GM18499 (cell line): Measurements from ENCODE around the gene ATP11A.
"Not testable (repeated sequence)": the region's sequence is repeated elsewhere in the genome, so short reads cannot be mapped to it uniquely, and the experiment has no call there.

ENCODE experiments used
- ATAC-seq: cut with Tn5 transposase; IDR thresholded peaks from one replicate; pipeline ENCODE4 v1.9.1; 2021; ENCODE audit warnings: moderate number of reproducible peaks; ENCODE audit not compliant: insufficient read depth, unreplicated experiment

The ATP11A gene

GRCh38 chr13:112845511-112846144, 155.8 kb downstream of the ATP11A start:
- ATAC-seq = no peak

- no peak for ATAC-seq
Observed at GRCh38 chr13:112846411-112847115, 156.7 kb downstream of the ATP11A start.

DNA sequence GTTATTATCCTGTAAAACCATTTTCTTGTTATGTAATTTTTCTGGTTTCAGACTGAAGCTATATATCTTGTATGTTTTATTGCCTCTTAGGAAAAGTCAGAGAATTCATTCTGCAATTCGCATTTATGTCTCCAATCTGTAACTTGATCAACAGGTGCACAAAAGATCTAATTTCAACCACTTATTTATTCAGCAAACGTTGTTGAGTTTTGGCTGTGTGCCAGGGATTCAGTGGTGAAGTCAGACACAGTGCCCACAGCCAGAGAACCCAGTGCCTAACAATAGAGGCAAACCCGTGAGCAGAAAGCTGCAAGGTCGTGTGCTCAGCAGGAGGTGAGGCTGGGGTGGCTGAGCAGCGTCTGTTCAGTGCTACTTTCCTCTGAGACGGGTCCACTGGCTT, 159.7 kb downstream of the ATP11A start:
- ATAC-seq = no peak

DNA sequence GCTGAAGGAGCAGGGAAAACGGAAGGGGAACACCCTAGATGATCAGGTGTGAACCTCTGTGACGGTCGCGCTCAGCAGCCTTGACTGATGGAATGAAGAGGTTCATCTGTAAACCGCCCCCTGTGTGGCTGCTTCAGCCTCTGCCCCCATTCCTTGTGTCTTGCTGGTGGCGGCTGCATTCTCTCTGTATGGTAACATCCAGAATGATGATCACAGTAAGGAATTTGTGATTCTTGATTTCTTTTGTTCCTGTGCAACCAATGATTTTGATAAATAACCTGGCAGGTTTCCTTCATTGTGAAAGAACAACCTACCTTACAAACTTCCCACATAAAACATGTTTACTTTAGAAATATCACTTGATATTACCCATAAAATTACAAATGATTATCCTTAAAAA, 160.4 kb downstream of the ATP11A start:
- ATAC-seq = no peak

DNA sequence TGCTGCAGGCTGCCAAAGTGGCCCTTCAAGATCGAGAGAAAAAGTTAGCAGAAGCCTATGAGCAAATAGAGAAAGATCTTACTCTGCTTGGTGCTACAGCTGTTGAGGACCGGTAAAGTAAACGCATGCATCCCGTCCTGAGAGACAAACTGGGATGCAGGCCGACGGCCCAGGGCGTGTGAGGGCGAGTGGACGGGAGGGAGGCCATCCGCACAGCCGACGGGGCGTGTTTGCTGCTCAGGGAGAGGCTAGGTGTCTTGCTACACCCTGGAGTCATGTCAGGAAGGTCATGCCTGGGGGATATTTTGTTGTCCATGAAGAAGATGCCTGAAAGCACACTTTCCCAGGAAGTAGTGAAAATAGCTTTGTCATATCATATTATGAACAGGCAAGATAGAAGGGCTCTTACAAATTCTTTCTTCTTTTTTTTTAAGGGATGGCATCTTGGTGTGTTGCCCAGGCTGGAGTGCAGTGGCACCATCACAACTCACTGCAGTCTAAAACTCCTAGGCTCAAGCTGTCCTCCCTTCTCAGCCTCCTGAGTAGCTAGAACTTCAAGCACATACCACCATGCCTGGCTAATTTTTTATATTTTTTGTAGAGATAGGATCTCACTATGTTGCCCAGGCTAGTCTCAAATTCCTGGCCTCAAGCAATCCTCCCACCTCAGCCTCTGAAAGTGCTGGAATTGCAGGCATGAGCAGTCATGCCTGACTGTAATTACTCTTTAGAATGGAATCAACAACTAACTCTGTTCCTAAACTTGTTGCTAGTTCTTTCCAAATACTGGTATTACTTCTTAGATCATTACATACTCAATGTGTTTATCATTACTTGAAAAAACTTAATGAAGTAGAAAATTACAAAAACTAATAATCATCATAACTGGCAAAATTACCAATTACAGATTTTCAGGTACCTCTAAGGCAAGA, 161.5 kb downstream of the ATP11A start:
- ATAC-seq = no peak

GRCh38 chr13:112852392-112852791, 162.6 kb downstream of the ATP11A start:
- ATAC-seq = no peak

DNA sequence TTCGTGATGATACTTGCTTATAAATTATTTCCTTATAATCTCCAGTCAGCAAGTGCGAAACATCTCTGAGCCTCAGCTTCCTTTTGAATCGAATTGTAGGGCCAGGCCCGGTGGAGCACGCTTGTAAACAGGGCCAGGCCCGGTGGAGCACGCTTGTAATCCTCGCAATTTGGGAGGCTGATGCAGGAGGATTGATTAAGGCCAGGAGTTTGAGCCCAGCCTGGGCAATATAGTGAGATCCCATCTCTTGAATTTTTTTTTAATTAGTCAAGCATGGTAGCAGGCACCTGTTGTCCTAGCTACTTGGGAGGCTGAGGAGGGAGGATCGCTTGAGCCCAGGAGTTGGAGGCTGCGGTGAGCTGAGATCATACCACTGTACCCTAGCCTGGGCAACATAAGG, 163.0 kb downstream of the ATP11A start:
- ATAC-seq = no peak

DNA sequence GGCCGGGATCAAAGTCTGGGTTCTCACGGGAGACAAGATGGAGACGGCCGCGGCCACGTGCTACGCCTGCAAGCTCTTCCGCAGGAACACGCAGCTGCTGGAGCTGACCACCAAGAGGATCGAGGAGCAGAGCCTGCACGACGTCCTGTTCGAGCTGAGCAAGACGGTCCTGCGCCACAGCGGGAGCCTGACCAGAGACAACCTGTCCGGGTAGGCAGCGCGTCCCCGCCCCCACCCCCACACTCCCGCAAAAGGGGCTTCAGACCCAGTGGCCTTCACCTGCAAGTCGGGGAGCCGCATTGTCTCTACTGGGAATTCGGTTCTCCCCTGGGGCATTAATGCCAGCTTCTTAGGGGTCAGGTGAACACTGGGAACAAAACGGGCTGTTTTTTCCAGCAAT, 164.5 kb downstream of the ATP11A start:
- ATAC-seq = no peak

DNA sequence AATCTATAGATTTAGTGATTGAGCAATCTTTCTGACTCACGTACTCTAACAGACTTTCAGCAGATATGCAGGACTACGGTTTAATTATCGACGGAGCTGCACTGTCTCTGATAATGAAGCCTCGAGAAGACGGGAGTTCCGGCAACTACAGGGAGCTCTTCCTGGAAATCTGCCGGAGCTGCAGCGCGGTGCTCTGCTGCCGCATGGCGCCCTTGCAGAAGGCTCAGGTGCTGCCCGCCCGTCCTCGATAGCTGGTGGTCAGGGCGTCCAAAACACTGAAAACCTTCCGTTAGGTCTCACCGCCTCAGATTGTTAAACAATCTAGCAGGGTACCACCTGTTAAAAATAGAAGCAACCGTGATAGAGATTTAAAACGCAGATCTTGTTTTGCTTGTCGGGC, 166.0 kb downstream of the ATP11A start:
- ATAC-seq = no peak

- no peak for ATAC-seq
Observed at GRCh38 chr13:112857914-112858490, 168.2 kb downstream of the ATP11A start.

DNA sequence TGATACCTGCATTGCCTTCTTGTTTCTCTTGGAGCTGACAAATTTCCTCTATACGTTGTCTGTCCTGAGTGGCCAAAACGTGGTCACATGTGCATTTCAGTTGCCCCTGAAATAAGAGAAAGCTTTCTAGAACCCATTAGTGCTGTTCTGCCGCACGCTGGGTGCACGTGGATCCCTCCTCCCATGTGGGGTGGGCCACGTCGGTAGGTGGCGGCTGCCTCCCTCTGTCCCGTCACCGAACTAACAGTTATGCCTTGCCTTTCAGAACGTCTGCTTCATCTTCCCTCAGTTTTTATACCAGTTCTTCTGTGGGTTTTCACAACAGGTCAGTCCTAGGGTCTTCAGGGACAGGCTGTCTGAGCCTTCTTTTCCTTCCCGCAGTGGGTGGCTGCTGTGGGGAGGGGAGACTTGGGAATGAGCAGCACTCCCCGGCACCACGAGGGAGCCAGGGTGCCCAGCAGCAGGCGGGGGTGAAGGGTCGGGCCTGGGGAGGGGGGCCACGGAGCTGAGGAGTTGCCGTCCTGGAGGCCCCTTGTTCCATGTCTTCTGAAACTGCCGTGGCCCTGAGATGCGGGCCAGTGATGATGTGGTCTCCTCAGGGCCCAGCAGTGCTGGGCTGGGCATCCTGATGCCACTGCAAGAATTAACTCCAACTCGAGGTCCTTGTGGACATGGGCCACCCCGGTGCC, 169.4 kb downstream of the ATP11A start:
- no peak for ATAC-seq

GRCh38 chr13:112859817-112860190, 170.0 kb downstream of the ATP11A start:
- no peak for ATAC-seq

DNA sequence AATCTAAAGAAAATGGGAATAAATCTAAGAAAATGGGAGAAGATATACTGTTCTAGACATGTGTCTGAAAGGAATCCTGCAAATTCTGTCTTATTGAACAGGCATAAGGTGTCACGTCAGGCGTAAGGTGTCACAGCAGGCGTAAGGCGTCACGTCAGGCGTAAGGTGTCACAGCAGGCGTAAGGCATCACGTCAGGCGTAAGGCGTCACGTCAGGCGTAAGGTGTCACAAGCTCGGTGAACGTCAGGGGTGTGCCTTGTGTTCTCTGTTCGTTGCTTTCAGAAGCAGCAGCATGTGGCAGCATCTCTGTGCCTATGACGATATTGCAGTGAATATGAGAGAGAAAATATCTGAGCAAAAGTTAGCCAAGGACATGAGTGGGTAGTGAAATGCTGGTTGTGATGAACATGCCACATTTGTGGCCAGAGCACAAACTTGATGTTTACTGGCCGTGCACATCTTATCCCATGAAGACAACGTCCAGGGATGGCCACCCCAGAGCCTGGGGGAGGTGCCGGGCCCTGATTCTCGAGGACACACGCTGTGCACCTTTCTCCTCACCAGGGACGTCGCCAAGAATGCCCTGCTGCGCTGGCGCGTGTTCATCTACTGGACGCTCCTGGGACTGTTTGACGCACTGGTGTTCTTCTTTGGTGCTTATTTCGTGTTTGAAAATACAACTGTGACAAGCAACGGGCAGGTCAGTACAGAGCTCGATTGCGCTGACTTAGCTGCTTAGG, 172.2 kb downstream of the ATP11A start:
- ATAC-seq = no peak

- not testable (repeated sequence) for ATAC-seq
Observed at GRCh38 chr13:112863356-112863755, 173.5 kb downstream of the ATP11A start.

- not testable (repeated sequence) for ATAC-seq
Observed at GRCh38 chr13:112865478-112865877, 175.6 kb downstream of the ATP11A start.

GRCh38 chr13:112867301-112867711, 177.5 kb downstream of the ATP11A start:
- no peak for ATAC-seq

DNA sequence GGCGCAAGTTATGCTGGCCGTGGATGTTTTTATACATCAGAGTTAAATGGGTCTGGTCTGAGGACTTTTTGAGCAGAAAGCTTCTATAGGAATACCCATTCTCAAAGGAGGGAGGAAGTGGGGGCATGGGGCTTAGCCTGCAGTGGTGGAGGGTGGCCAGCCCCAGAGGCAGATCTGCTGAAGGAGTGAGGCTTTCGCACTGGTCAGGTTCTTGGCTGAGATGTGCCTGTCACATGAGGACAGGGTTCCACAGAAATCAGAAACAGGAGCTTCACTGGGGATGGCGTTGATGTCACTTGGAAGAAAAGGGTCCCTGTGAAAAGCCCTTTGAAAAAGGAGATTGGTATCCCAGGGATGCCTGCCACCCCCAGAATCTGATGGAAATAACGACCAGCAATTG, 178.5 kb downstream of the ATP11A start:
- ATAC-seq = no peak

GRCh38 chr13:112869202-112870050, 179.6 kb downstream of the ATP11A start:
- ATAC-seq = no peak

DNA sequence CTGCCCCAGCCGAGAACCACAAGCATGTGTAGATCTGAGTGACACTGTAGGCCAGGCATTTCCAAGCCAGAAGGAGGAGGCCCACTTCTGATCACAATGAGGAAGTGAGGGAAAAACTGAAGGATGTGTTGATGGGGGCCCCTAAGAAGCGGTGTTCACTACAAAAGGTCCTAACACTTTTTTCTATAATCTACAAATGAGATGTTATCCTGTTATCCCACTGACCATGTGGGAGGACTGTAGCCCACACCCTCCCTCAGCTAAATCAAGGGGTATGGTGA, 180.2 kb downstream of the ATP11A start:
- no peak for ATAC-seq
